ENCODE data around the gene CHCHD3. TPM values are rescaled to one million over a fixed set of nuclear protein-coding genes. Genes with fewer than 3 reads are reported as not detected.

CHCHD3 gene
- total and polyA plus RNA-seq, 2 donors (not counting 1 experiment from before 2014, with no cell fraction given): 80.8 to 94.0 TPM

DNA sequence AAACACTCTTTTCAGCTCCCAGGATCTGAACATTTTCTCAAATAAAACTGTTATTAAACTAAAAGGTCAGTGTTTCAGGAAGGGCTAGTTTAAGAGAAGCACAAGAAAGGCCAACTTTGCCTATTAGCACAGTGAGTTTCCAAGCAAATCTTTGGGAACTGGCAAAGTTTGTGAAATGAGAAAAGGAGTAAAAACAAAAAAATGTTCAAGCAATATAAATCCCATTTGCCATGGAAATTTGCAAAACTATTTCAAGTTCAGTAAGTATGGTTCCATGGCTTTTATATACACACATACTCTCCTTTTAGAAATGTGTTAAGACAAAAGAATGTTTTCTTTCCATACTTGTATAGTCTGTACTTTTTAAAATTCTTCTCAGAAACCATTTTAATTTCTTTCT lies 51.5 kb downstream of the CHCHD3 start:
- Histone ChIP-seq H4K20me1 (ENCODE audit: control insufficient read depth, extremely low read depth, insufficient read depth, low read length) (no peaks in the 10 kb centered on the region), H3K27me3 (ENCODE audit: control insufficient read depth, insufficient read depth, low read length) (no peaks in the 10 kb centered on the region), H3K27ac (ENCODE audit: insufficient read depth, low read length) (no peak overlapping the region), H2AFZ (ENCODE audit: low read length) (no peak overlapping the region), H3K36me3 (ENCODE audit: control insufficient read depth, insufficient read depth, low read length) (no peaks in the 10 kb centered on the region), H3K79me2 (ENCODE audit: control insufficient read depth, insufficient read depth, low read length) (no peaks in the 10 kb centered on the region), H3K9me3 (ENCODE audit: control insufficient read depth, insufficient read depth, low read depth, low read length) (no peaks in the 10 kb centered on the region), H3K4me3 (replicated peaks in 1 of 4; ENCODE audit: control extremely low read depth in 1 of 4, insufficient read depth in 1 of 4, low read depth in 3 of 4, low read length in 4 of 4) (no peak overlapping the region), H3K4me1 (ENCODE audit: control insufficient read depth, extremely low read depth, insufficient read depth, low read length) (no peaks in the 10 kb centered on the region), H3K9ac (ENCODE audit: insufficient read depth, low read length) (no peak overlapping the region), H3K4me2 (ENCODE audit: extremely low read depth, insufficient read depth, low read length) (no peak overlapping the region)
- TF ChIP-seq EZH2 (IDR thresholded peaks at IDR 0.05; ENCODE audit: low read length, missing control alignments): no peak
- TF ChIP-seq, protein P1, sequence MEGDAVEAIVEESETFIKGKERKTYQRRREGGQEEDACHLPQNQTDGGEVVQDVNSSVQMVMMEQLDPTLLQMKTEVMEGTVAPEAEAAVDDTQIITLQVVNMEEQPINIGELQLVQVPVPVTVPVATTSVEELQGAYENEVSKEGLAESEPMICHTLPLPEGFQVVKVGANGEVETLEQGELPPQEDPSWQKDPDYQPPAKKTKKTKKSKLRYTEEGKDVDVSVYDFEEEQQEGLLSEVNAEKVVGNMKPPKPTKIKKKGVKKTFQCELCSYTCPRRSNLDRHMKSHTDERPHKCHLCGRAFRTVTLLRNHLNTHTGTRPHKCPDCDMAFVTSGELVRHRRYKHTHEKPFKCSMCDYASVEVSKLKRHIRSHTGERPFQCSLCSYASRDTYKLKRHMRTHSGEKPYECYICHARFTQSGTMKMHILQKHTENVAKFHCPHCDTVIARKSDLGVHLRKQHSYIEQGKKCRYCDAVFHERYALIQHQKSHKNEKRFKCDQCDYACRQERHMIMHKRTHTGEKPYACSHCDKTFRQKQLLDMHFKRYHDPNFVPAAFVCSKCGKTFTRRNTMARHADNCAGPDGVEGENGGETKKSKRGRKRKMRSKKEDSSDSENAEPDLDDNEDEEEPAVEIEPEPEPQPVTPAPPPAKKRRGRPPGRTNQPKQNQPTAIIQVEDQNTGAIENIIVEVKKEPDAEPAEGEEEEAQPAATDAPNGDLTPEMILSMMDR (conservative IDR thresholded peaks at IDR 0.05 in 1 of 2, IDR thresholded peaks at IDR 0.05 in 1 of 2; ENCODE audit: low read depth in 1 of 2, low read length in 2 of 2): no peak
- no peak for DNase-seq (ENCODE audit: low read depth in 2 of 2)

DNA sequence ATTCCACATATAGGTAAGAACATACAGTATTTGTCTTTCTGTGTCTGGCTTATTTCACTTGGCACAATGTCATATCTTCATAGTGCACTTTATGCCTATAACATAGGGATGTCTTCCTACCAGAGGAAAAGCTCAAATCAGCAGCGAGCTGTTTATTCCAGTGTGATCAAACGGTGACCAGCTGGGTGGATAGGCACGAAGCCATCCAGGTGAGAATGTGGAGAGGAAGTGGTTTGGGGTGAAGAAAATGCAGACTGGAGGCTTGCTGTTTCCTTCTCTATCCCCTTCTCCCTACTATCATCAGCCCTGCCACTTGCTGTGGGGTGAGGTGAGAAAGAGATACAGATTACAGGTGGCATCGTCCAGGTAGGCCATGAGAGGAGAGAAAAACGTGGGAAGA lies 52.4 kb downstream of the CHCHD3 start:
- Histone ChIP-seq H3K4me3 (replicated peaks in 1 of 4; ENCODE audit: control extremely low read depth in 1 of 4, insufficient read depth in 1 of 4, low read depth in 3 of 4, low read length in 4 of 4) (no peak overlapping the region), H2AFZ (ENCODE audit: low read length) (no peak overlapping the region), H3K4me1 (ENCODE audit: control insufficient read depth, extremely low read depth, insufficient read depth, low read length) (no peaks in the 10 kb centered on the region), H3K36me3 (ENCODE audit: control insufficient read depth, insufficient read depth, low read length) (no peaks in the 10 kb centered on the region), H3K9ac (ENCODE audit: insufficient read depth, low read length) (no peak overlapping the region), H3K27me3 (ENCODE audit: control insufficient read depth, insufficient read depth, low read length) (no peaks in the 10 kb centered on the region), H3K27ac (ENCODE audit: insufficient read depth, low read length) (no peak overlapping the region), H3K79me2 (ENCODE audit: control insufficient read depth, insufficient read depth, low read length) (no peaks in the 10 kb centered on the region), H3K9me3 (ENCODE audit: control insufficient read depth, insufficient read depth, low read depth, low read length) (no peaks in the 10 kb centered on the region), H4K20me1 (ENCODE audit: control insufficient read depth, extremely low read depth, insufficient read depth, low read length) (no peaks in the 10 kb centered on the region), H3K4me2 (ENCODE audit: extremely low read depth, insufficient read depth, low read length) (no peak overlapping the region)
- TF ChIP-seq, protein P1 (conservative IDR thresholded peaks at IDR 0.05 in 1 of 2, IDR thresholded peaks at IDR 0.05 in 1 of 2; ENCODE audit: low read depth in 1 of 2, low read length in 2 of 2): no peak
- TF ChIP-seq EZH2 (IDR thresholded peaks at IDR 0.05; ENCODE audit: low read length, missing control alignments): no peak
- DNase-seq (ENCODE audit: low read depth in 2 of 2): no peak

GRCh38 chr7:133027397-133027796 lies 54.5 kb downstream of the CHCHD3 start:
- H3K36me3 ChIP-seq (ENCODE audit: control insufficient read depth, insufficient read depth, low read length): no peaks in the 10 kb centered on the region
- no peaks in the 10 kb centered on the region for H3K27me3 ChIP-seq (ENCODE audit: control insufficient read depth, insufficient read depth, low read length)
- H3K9me3 ChIP-seq (ENCODE audit: control insufficient read depth, insufficient read depth, low read depth, low read length): no peaks in the 10 kb centered on the region
- H3K27ac ChIP-seq (ENCODE audit: insufficient read depth, low read length): no peak overlapping the region
- no peaks in the 10 kb centered on the region for H3K79me2 ChIP-seq (ENCODE audit: control insufficient read depth, insufficient read depth, low read length)
- H3K9ac ChIP-seq (ENCODE audit: insufficient read depth, low read length): no peak overlapping the region
- H3K4me2 ChIP-seq (ENCODE audit: extremely low read depth, insufficient read depth, low read length): no peak overlapping the region
- no peaks in the 10 kb centered on the region for H3K4me1 ChIP-seq (ENCODE audit: control insufficient read depth, extremely low read depth, insufficient read depth, low read length)
- H4K20me1 ChIP-seq (ENCODE audit: control insufficient read depth, extremely low read depth, insufficient read depth, low read length): no peaks in the 10 kb centered on the region
- no peak for DNase-seq (ENCODE audit: low read depth in 2 of 2)
- TF ChIP-seq EZH2 (IDR thresholded peaks at IDR 0.05; ENCODE audit: low read length, missing control alignments): no peak
- TF ChIP-seq, protein P1 (conservative IDR thresholded peaks at IDR 0.05 in 1 of 2, IDR thresholded peaks at IDR 0.05 in 1 of 2; ENCODE audit: low read depth in 1 of 2, low read length in 2 of 2): no peak
- no peak overlapping the region for H3K4me3 ChIP-seq (replicated peaks in 1 of 4; ENCODE audit: control extremely low read depth in 1 of 4, insufficient read depth in 1 of 4, low read depth in 3 of 4, low read length in 4 of 4)
- H2AFZ ChIP-seq (ENCODE audit: low read length): no peak overlapping the region
